Smooth muscle cell (in vitro differentiated cells): ENCODE measurements around the gene GLIPR2. TPM values are rescaled to one million over a fixed set of nuclear protein-coding genes. Genes with fewer than 3 reads are reported as not detected.
A peak's percentile ranks its signal among the peaks of the same experiment; 100 is the strongest.

Source experiments
- DNase-seq: peaks from one replicate; lab custom pipeline; 2025; ENCODE audit not compliant: unreplicated experiment; lab: John Stamatoyannopoulos, UW
- H2AFZ ChIP-seq: fragments of 200-600 bp; sonication (generic); 2 replicates; pipeline ENCODE4 v1.6.0; 2016; ENCODE audit warnings: antibody characterized with exemption, low read depth, mild to moderate bottlenecking
- H3F3A ChIP-seq: fragments of 200-600 bp; sonication (generic); 2 replicates; pipeline ENCODE4 v1.6.0; 2017; ENCODE audit warnings: antibody characterized with exemption, low read depth
- H3K27ac ChIP-seq: fragments of 200-600 bp; sonication (generic); 2 replicates; pipeline ENCODE4 v1.5.1; 2016; ENCODE audit warnings: low read depth, mild to moderate bottlenecking
- H3K27me3 ChIP-seq: fragments of 200-600 bp; sonication (generic); 2 replicates; pipeline ENCODE4 v1.6.1; 2016; ENCODE audit warnings: low read depth, mild to moderate bottlenecking
- H3K36me3 ChIP-seq: fragments of 200-600 bp; sonication (generic); 2 replicates; pipeline ENCODE4 v1.5.1; 2016; ENCODE audit warnings: low read depth
- H3K4me1 ChIP-seq: fragments of 200-600 bp; sonication (generic); 2 replicates; pipeline ENCODE4 v1.5.1; 2016; ENCODE audit warnings: low read depth
- H3K4me2 ChIP-seq: fragments of 200-600 bp; sonication (generic); 2 replicates; pipeline ENCODE4 v1.6.0; 2016; ENCODE audit warnings: mild to moderate bottlenecking
- H3K4me3 ChIP-seq: fragments of 200-600 bp; sonication (generic); 2 replicates; pipeline ENCODE4 v1.5.1; 2016; ENCODE audit warnings: mild to moderate bottlenecking
- H3K79me2 ChIP-seq: fragments of 200-600 bp; sonication (generic); 2 replicates; pipeline ENCODE4 v1.6.0; 2016; ENCODE audit warnings: low read depth, mild to moderate bottlenecking
- H3K9ac ChIP-seq: fragments of 200-600 bp; sonication (generic); 2 replicates; pipeline ENCODE4 v1.6.0; 2016; ENCODE audit warnings: low read depth
- H3K9me3 ChIP-seq: fragments of 200-600 bp; sonication (generic); replicated peaks from 2 replicates; pipeline ENCODE4 v1.5.1; 2016; ENCODE audit warnings: low read depth
- H4K20me1 ChIP-seq: fragments of 200-600 bp; sonication (generic); 2 replicates; pipeline ENCODE4 v1.6.0; 2016; ENCODE audit warnings: low read depth
- WGBS: methylation state at CpG from one replicate; pipeline ENCODE4 v1.1.7; 2016; ENCODE audit warnings: low lambda C conversion rate; 5-methylcytosine and 5-hydroxymethylcytosine counted together
- polyA plus RNA-seq: library from polyadenylated mRNA; unstranded; fragments of >200 nt; fragmentation: Nextera tagmentation; extraction: Ambion mirVana; gene quantifications from 2 replicates; pipeline ENCODE4 v1.2.1, GENCODE V29; 2016
- total RNA-seq: library from RNA; depleted of rRNA; stranded (reverse); fragments of >200 nt; gene quantifications from 2 replicates; pipeline ENCODE4 v1.2.3, GENCODE V29; 2014
- TF ChIP-seq, protein P1 (sequence below): fragments of 200-600 bp; sonication (generic); IDR thresholded peaks from 2 replicates; pipeline ENCODE4 v1.5.1; 2017; ENCODE audit warnings: borderline replicate concordance, mild to moderate bottlenecking, antibody characterized with exemption; ENCODE audit not compliant: insufficient read depth, poor library complexity, severe bottlenecking

The GLIPR2 gene
- total and polyA plus RNA-seq, 2 experiments from 2014 or later: 30.7 to 121 TPM

DNA sequence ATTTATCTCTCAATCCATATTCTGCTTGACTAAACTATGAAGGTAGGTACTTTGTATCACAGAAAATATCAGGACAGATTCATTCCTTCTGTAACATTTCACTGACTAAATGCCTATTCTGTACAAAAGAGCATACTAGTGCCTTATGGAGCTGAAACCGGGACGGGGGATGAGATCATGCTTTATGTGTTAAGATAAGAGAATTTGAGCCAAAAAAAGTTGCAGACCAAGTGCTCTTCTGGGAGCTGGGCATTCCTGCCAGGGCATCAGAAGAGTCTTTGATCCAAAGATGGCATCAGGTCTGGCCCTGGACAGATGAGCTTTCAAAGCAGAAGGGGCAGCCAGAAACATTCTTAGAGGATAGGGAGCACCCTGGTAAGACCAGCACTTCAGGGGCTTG is 27.5 kb upstream of the GLIPR2 start:
- Histone ChIP-seq H3K4me3 (no peak overlapping the region), H3K36me3 (peaks cover 5% of the 10 kb centered on the region)
- 31% methylated on average over 2 of the region's 2 CpGs for whole genome bisulfite sequencing

DNA sequence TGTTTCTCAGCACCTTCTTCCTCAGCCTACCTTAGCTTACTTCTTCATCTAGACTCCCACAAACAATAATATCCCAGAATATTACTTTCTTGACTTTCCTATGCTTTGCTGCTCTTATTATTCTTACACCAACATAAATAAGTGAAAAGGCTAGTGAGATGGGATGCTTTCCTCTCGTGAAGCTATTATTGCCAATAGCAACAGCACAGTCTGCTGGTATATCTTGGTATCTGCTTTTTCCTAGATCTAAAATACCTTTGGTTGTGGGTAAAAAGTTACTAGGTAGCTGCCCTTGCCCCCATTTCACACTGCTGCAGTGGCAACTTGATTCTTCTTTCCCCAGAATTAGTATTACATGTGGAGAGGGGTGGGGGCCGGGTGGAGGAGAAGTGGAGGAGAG is 26.1 kb upstream of the GLIPR2 start:
- H3K27me3 ChIP-seq: no peaks in the 10 kb centered on the region
- H4K20me1 ChIP-seq: no peaks in the 10 kb centered on the region
- H3K9ac ChIP-seq: no peak overlapping the region
- no peak overlapping the region for H3K27ac ChIP-seq
- H3K79me2 ChIP-seq: no peaks in the 10 kb centered on the region
- no peak overlapping the region for H2AFZ ChIP-seq
- 94% methylated on average over 2 of the region's 2 CpGs for WGBS
- peaks cover 4% of the 10 kb centered on the region for H3K4me1 ChIP-seq
- DNase-seq: no peak
- no peaks in the 10 kb centered on the region for H3F3A ChIP-seq
- H3K4me2 ChIP-seq: no peak overlapping the region
- no peaks in the 10 kb centered on the region for H3K9me3 ChIP-seq
- TF ChIP-seq, protein P1, sequence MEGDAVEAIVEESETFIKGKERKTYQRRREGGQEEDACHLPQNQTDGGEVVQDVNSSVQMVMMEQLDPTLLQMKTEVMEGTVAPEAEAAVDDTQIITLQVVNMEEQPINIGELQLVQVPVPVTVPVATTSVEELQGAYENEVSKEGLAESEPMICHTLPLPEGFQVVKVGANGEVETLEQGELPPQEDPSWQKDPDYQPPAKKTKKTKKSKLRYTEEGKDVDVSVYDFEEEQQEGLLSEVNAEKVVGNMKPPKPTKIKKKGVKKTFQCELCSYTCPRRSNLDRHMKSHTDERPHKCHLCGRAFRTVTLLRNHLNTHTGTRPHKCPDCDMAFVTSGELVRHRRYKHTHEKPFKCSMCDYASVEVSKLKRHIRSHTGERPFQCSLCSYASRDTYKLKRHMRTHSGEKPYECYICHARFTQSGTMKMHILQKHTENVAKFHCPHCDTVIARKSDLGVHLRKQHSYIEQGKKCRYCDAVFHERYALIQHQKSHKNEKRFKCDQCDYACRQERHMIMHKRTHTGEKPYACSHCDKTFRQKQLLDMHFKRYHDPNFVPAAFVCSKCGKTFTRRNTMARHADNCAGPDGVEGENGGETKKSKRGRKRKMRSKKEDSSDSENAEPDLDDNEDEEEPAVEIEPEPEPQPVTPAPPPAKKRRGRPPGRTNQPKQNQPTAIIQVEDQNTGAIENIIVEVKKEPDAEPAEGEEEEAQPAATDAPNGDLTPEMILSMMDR: no peak
- H3K36me3 ChIP-seq: peaks cover 5% of the 10 kb centered on the region
- H3K4me3 ChIP-seq: no peak overlapping the region

More for the DNA sequence above, 27.5 kb upstream of the GLIPR2 start:
- H3K79me2 ChIP-seq: no peaks in the 10 kb centered on the region
- H3K4me1 ChIP-seq: peaks cover 4% of the 10 kb centered on the region
- no peaks in the 10 kb centered on the region for H4K20me1 ChIP-seq
- TF ChIP-seq, protein P1: no peak
- H3K4me2 ChIP-seq: no peak overlapping the region
- no peak overlapping the region for H2AFZ ChIP-seq
- no peak for DNase-seq
- H3K27me3 ChIP-seq: no peaks in the 10 kb centered on the region
- no peak overlapping the region for H3K27ac ChIP-seq
- no peak overlapping the region for H3K9ac ChIP-seq
- H3F3A ChIP-seq: no peaks in the 10 kb centered on the region
- H3K9me3 ChIP-seq: no peaks in the 10 kb centered on the region

DNA sequence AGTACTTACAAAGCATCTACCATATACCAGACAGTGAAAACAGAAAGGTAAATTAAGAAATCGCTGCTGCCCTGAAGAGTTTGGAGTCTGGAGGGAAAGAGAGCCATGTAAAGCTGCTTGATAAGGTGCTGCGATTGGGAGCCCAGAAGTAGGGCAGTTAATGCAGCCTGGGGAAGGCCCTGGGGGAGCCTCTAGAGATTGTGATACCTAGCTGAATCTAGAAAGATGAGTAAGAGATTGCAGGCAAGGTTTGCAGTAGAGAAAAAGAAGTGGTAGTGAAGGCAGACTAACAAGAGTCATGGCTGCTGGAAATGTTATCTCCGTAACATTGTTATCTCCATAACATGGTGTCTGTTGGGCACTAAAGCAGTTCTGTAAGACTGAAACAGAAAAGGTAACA is 24.0 kb upstream of the GLIPR2 start:
- Histone ChIP-seq H3K79me2 (no peaks in the 10 kb centered on the region), H2AFZ (no peak overlapping the region), H3K27ac (no peak overlapping the region), H4K20me1 (no peaks in the 10 kb centered on the region), H3K4me2 (no peak overlapping the region), H3K9me3 (no peaks in the 10 kb centered on the region), H3F3A (no peaks in the 10 kb centered on the region), H3K4me1 (peaks cover 4% of the 10 kb centered on the region), H3K9ac (no peak overlapping the region), H3K27me3 (no peaks in the 10 kb centered on the region), H3K36me3 (peaks cover 5% of the 10 kb centered on the region), H3K4me3 (no peak overlapping the region)
- 84% methylated on average over 3 of the region's 3 CpGs for WGBS
- TF ChIP-seq, protein P1: no peak
- no peak for DNase-seq

DNA sequence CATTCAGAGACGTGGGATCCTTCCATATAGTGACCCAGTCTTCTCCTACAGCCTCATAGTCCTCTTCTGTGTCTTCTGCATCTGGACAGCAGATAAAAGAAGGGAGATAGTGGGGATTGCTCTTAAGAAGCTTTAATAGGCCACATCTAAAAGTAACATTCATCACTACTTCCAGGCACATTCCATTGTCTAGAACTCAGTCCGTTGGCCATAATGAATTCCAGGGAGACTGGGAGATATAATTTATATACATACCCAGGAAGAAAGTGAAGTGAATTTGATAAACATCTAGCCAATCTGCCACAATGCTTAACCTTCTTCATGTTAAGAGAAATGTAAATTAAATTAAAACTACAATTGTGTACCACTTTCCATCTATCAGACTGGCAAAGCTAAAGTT is 22.5 kb upstream of the GLIPR2 start:
- no peaks in the 10 kb centered on the region for H3F3A ChIP-seq
- WGBS: 18% methylated on average over 2 of the region's 2 CpGs
- no peaks in the 10 kb centered on the region for H3K9me3 ChIP-seq
- H3K36me3 ChIP-seq: peaks cover 5% of the 10 kb centered on the region
- no peak overlapping the region for H2AFZ ChIP-seq
- peak overlapping the region; percentile 53 for H3K4me2 ChIP-seq
- H3K27ac ChIP-seq: peak overlapping the region; percentile 26
- no peak overlapping the region for H3K4me3 ChIP-seq
- no peaks in the 10 kb centered on the region for H4K20me1 ChIP-seq
- TF ChIP-seq, protein P1: no peak
- no peaks in the 10 kb centered on the region for H3K27me3 ChIP-seq
- peaks cover 4% of the 10 kb centered on the region for H3K4me1 ChIP-seq
- no peaks in the 10 kb centered on the region for H3K79me2 ChIP-seq
- no peak overlapping the region for H3K9ac ChIP-seq
- DNase-seq: no peak
